HFF-Myc (cell line): ENCODE data around the gene BIVM.

Source experiments
- DNase-seq: peaks from one replicate; pipeline ENCODE4 v3.0.0-alpha.2; 2011; ENCODE audit warnings: low read depth; ENCODE audit errors: extremely low read depth
- H3K4me3 ChIP-seq: replicated peaks from 2 replicates; pipeline ENCODE4 v1.5.1; 2011; ENCODE audit warnings: low read depth, mild to moderate bottlenecking, control low read depth, low read length
- TF ChIP-seq, protein P1 (sequence below): IDR thresholded peaks from 2 replicates; pipeline ENCODE4 v1.5.1; 2012; ENCODE audit warnings: mild to moderate bottlenecking, low read depth, low read length, control low read depth; ENCODE audit errors: missing control alignments

The BIVM gene

DNA sequence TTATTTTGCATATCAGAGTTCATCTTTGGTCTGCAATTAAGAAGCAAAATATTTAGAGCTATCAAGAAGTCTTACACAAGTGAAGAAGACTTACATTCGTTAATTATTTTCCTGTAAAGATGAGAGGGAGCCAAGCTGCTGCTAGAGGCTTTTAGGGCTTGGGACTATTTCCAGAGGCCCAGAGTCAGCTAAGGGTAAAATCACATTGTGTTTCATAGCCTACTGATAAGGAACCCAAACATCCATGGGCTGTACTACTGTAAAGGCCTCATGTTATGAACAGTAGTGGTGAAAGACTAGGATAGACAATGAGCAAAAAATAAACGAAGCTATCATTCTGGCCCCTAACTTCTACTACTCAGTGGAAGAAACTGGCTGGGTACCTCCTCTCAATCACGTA, 14.4 kb upstream of the BIVM start:
- no peak for DNase-seq
- no peak overlapping the region for H3K4me3 ChIP-seq
- TF ChIP-seq, protein P1, sequence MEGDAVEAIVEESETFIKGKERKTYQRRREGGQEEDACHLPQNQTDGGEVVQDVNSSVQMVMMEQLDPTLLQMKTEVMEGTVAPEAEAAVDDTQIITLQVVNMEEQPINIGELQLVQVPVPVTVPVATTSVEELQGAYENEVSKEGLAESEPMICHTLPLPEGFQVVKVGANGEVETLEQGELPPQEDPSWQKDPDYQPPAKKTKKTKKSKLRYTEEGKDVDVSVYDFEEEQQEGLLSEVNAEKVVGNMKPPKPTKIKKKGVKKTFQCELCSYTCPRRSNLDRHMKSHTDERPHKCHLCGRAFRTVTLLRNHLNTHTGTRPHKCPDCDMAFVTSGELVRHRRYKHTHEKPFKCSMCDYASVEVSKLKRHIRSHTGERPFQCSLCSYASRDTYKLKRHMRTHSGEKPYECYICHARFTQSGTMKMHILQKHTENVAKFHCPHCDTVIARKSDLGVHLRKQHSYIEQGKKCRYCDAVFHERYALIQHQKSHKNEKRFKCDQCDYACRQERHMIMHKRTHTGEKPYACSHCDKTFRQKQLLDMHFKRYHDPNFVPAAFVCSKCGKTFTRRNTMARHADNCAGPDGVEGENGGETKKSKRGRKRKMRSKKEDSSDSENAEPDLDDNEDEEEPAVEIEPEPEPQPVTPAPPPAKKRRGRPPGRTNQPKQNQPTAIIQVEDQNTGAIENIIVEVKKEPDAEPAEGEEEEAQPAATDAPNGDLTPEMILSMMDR, result no peak

DNA sequence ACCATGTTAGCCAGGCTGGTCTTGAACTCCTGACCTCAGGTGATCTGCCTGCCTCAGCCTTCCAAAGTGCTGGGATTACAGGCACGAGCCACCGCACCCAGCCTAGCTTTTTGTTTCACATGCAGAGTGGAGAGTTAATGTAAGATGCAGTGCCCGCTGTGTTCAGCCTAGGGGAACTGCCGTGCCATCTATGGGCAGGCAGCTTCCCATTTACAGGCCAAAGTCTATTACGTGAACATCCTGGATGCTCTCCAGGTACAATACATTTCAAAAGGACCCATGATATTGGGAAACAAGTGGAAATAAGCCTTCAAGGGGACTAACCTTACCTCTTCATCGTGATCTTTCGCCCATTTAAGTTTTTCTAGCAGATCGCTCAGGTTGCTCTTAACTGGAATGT, 10.2 kb upstream of the BIVM start:
- H3K4me3 ChIP-seq, result no peak overlapping the region
- no peak for DNase-seq
- TF ChIP-seq, protein P1, result no peak

DNA sequence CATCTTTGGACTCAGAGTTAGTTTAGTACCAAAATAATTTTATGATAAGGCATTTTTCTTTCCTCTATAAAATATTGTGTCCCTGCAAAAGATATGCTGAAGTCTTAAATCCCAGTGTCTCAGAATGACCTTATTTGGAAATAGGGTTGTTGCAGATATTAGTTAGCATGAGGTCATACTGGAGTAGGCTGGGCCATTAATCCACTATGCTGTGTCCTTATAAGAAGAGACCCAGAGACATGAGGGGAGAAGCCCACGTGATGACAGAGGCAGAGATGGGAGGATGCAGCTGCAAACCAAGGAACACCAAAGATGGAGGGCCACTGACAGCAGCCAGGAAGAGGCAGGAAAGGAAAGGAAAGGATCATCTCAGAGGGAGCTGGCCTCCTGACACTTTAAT, 6.5 kb upstream of the BIVM start:
- no peak overlapping the region for H3K4me3 ChIP-seq
- no peak for DNase-seq
- TF ChIP-seq, protein P1, result no peak

DNA sequence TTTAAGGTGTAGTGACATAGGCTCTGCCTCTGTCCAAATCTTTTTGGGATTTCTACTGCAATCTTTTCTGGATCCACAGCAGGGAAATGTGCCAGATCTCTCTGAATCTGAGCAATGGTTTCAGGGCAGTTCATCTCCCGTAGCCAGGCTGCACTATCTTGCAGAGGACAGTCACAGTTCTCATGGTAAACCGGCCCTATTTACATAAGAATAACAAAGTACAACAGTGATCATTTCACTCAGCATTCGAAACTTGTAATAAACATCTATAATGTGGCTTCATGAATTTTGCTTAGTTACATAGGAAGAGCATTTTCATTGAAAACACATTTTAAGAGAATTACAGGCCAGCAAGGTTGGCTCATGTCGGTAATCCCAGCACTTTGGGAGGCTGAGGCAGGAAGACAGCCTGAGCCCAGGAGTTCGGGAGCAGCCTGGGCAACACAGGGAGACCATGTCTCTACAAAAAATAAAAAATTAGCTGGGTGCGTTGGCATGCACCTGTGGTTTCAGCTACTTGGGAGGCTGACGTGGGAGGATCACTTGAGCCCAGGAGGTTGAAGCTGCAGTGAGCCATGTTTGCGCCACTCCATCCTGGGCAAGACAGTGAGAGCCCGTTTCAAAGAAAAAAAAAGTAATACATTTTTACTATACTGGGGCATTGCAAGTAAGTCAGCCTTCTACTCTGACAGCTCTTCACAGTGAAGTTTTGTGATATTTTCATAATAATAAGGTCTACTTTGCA, 5.1 kb upstream of the BIVM start:
- DNase-seq, result no peak
- H3K4me3 ChIP-seq, result no peak overlapping the region
- TF ChIP-seq, protein P1, result no peak

DNA sequence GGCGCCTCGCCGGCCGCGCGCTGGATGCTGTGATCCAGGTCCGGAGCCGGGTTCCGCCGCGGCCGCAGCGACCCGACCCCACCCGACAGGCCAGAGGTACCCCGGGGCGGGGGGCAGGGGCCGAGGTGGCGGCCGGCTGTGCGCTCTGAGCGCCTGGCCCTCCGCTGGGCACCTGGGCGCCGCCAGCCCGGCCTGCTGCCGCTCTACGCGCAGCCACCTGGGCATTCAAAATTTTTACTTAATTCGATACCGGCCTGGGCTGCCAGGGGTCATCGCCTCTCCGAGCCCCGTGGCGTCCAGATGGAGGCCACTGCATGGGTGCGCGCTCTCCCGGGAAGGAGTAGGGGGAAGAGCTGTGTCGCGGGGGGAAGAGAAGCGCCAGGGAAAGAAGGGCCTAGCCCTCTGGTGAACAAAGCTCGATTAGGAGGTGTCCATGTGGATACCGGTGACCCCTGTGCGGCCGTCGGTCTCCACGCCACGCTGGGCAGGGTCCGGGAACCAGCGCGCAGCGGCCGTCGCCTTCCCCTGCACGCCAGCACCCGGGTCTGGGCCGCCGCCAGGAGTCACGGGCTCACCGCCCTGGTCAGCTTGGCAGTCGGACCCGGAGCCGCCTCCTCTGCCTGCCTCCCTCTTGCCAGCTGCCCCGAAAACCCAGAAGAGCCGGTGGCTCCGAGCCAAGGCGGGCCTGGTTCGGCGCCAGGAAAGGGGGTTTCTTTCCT, 666 bp downstream of the BIVM start:
- TF ChIP-seq, protein P1, result no peak
- no peak for DNase-seq

DNA sequence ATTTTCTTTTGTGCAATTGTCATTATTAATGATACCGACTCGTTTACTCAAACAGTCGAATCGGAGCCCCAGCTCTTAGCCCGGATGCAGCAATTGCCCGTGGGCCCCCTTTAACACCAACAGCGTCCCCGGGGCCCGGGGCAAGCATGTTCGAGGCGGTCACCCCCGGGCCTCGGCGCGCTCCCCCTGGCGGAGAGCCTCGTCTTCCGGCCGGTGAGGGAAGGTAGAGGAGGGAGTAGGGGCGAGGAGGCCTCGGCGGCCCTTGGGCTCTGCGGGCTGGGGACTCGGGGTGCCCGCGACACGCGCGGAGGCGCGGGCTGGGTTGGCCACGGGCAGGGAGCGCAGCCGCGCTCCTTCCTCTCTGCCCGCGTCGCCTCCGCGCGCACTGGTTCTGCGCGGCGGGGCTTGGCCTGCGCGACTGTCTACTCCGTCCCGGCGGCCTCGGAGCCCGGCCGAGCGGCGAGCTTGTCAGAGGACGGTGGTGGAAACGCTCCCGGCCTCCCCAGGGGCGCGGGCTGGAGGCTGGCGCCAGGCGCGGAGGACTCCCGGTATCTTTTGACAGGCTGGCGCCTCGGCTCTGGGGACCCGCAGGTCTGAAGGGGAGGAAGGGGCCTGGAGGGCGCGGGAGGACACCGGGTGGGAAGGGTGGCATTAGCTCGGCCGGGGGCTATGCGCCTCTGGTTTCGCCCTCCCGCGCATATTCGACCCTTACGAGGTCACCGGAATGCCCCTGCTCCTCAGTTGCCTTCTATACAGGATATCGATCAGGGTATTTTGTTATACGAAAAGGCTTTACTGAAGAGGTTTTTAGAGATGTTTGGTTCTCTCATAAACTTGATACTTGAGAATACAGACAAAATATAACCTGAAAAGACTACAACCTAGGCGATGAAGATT, 1.5 kb downstream of the BIVM start:
- H3K4me3 ChIP-seq, result peak overlapping the region; percentile 83
- TF ChIP-seq, protein P1, result peak; percentile 81
- peak; percentile 25 for DNase-seq

More for the DNA sequence above, 666 bp downstream of the BIVM start:
- H3K4me3 ChIP-seq, result peak overlapping the region; percentile 83
